GM21390 (cell line): ENCODE data around the gene TBX15.

ENCODE experiments used
- ATAC-seq: cut with Tn5 transposase; IDR thresholded peaks from one replicate; pipeline ENCODE4 v1.9.1; 2021; ENCODE audit not compliant: unreplicated experiment

TBX15 gene

GRCh38 chr1:119002028-119002686 lies 14.0 kb upstream of the TBX15 start:
- ATAC-seq = no peak

GRCh38 chr1:119001181-119002027 lies 13.3 kb upstream of the TBX15 start:
- ATAC-seq = no peak

GRCh38 chr1:119000371-119001180 lies 12.4 kb upstream of the TBX15 start:
- no peak for ATAC-seq

GRCh38 chr1:118999348-119000071 lies 11.4 kb upstream of the TBX15 start:
- ATAC-seq = no peak

- no peak for ATAC-seq
These were observed 10.0 kb upstream of the TBX15 start for GRCh38 chr1:118998171-118998570.

GRCh38 chr1:118997225-118997624 lies 9.1 kb upstream of the TBX15 start:
- ATAC-seq = no peak

GRCh38 chr1:118995312-118996016 lies 7.3 kb upstream of the TBX15 start:
- ATAC-seq = no peak

GRCh38 chr1:118993700-118994026 lies 5.5 kb upstream of the TBX15 start:
- ATAC-seq = no peak

- no peak for ATAC-seq
These were observed 4.9 kb upstream of the TBX15 start for GRCh38 chr1:118992868-118993699.

- ATAC-seq = no peak
These were observed 4.2 kb upstream of the TBX15 start for GRCh38 chr1:118992237-118992825.

- ATAC-seq = no peak
These were observed 3.3 kb upstream of the TBX15 start for GRCh38 chr1:118991448-118991847.

GRCh38 chr1:118990513-118991152 lies 2.5 kb upstream of the TBX15 start:
- ATAC-seq = no peak

GRCh38 chr1:118989878-118990378 lies 1.8 kb upstream of the TBX15 start:
- ATAC-seq = no peak

- ATAC-seq = no peak
These were observed 1.1 kb upstream of the TBX15 start for GRCh38 chr1:118989006-118989815.

GRCh38 chr1:118987468-118988185 lies 516 bp downstream of the TBX15 start:
- ATAC-seq = no peak

- no peak for ATAC-seq
These were observed 1.3 kb downstream of the TBX15 start for GRCh38 chr1:118986555-118987467.
